Central memory CD8-positive, alpha-beta T cell (primary cell): ENCODE measurements around the gene MACROD2.
"Not testable (repeated sequence)": the region's sequence is repeated elsewhere in the genome, so short reads cannot be mapped to it uniquely, and the experiment has no call there.

Experiments used
- ATAC-seq: fragments of 150-1000 bp; cut with Tn5 transposase; replicated peaks from 2 replicates; pipeline ENCODE4 v1.10.0; 2022; ENCODE audit warnings: mild to moderate bottlenecking, moderate FRiP score, moderate number of reproducible peaks; ENCODE audit not compliant: poor library complexity, severe bottlenecking; ENCODE audit errors: extremely low read depth
- DNase-seq, 2 donors: peaks; one replicate each; pipeline ENCODE4 v3.0.0; 2021; ENCODE audit warnings: low spot score in 2 of 2
- H3K27ac Mint-ChIP-seq: one replicate; pipeline ENCODE4 v1.8.0; 2022; ENCODE audit warnings: low read depth, mild to moderate bottlenecking, moderate library complexity, mixed read lengths
- H3K27me3 Mint-ChIP-seq: one replicate; pipeline ENCODE4 v1.8.0; 2022; ENCODE audit warnings: mixed read lengths
- H3K36me3 Mint-ChIP-seq: one replicate; pipeline ENCODE4 v1.8.0; 2022; ENCODE audit warnings: mild to moderate bottlenecking, moderate library complexity, mixed read lengths; ENCODE audit not compliant: insufficient read depth
- H3K4me1 Mint-ChIP-seq: one replicate; pipeline ENCODE4 v1.8.0; 2022; ENCODE audit warnings: mixed read lengths
- H3K4me3 Mint-ChIP-seq: one replicate; pipeline ENCODE4 v1.8.0; 2022; ENCODE audit warnings: mild to moderate bottlenecking, moderate library complexity, mixed read lengths
- H3K9me3 Mint-ChIP-seq: one replicate; pipeline ENCODE4 v1.8.0; 2022; ENCODE audit warnings: mixed read lengths

The MACROD2 gene

DNA sequence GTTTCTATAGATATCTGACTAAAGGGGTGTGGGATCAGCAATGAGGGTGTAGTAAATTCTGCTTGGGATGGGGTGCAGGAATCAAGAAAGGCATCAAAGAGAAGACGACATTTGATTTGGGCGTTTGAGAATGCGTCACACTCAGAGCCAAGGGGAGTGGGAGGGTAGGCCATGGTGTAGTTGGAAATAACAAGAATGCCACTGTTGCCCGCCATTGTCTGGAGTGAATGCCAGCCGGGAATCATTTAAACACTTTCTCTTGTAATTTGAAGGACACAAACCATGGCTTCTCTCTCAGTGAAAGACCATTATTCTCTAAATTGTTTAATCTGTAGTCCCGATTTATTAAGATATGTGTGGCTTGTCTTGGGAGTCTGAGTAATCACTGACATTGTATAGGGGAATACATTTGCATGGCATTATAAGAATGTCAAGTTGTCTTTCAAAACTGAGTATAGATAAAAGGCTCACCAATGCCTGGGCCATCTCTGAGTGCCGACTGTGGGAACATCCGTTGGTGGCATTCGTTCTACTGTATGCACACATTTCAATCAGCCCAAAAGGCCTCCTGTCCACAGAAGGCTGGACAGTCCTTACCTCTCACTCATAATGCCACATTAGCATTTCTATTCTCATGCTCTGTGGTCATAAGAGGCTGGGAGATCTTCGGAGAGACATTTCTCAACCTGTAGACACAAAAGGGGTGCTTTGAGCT is 1800.1 kb downstream of the MACROD2 start:
- no peak for DNase-seq
- no peaks in the 10 kb centered on the region for H3K9me3 Mint-ChIP-seq

DNA sequence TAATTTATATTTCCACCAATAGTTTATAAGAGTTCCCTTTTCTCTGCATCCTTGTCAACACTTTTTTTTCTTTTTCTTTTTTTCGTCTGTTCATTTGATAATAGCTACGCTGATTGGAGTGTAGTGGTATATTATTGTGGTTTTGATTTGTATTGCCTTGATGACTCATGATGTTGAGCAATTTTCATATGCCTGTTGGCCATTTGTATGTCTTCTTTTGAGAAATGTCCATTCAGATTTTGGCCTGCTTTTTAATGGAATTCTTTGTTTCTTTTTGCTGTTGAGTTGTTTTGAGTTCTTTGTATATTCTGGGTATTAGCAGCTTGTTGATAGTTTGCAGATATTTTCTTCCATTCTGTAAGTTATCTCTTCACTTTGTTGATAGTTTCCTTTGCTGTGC is 1804.6 kb downstream of the MACROD2 start:
- no peak for ATAC-seq
- no peak for DNase-seq
- no peak overlapping the region for H3K4me3 Mint-ChIP-seq
- no peak overlapping the region for H3K27ac Mint-ChIP-seq
- no peaks in the 10 kb centered on the region for H3K4me1 Mint-ChIP-seq
- peaks cover 1% of the 10 kb centered on the region for H3K9me3 Mint-ChIP-seq
- no peaks in the 10 kb centered on the region for H3K36me3 Mint-ChIP-seq
- no peaks in the 10 kb centered on the region for H3K27me3 Mint-ChIP-seq

More for the DNA sequence above, 1800.1 kb downstream of the MACROD2 start:
- no peak overlapping the region for H3K27ac Mint-ChIP-seq
- no peaks in the 10 kb centered on the region for H3K27me3 Mint-ChIP-seq
- H3K36me3 Mint-ChIP-seq, result no peaks in the 10 kb centered on the region
- H3K4me3 Mint-ChIP-seq, result no peak overlapping the region
- no peak for ATAC-seq
- H3K4me1 Mint-ChIP-seq, result no peaks in the 10 kb centered on the region

DNA sequence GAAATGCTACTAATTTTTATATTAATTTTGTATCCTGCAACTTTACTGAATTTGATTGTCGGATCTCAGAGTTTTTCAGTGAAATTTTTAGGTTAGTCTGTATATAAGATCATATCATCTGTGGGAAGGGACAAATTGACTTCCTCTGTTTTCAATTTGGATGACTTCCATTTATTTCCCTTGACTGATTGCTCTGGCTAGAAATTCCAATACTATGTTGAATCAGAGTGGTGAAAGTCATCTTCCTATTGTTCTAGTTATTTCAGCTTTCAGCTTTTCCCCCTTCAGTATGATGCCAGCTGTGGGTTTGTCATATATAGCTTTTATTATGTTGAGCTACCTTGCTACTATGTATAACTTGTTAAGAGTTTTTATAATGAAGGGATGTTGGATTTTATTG is 1806.7 kb downstream of the MACROD2 start:
- Mint-ChIP-seq H3K27ac (no peak overlapping the region), H3K4me3 (no peak overlapping the region), H3K27me3 (no peaks in the 10 kb centered on the region), H3K36me3 (no peaks in the 10 kb centered on the region), H3K4me1 (no peaks in the 10 kb centered on the region), H3K9me3 (peaks cover 7% of the 10 kb centered on the region)
- ATAC-seq, result no peak
- DNase-seq, result no peak

DNA sequence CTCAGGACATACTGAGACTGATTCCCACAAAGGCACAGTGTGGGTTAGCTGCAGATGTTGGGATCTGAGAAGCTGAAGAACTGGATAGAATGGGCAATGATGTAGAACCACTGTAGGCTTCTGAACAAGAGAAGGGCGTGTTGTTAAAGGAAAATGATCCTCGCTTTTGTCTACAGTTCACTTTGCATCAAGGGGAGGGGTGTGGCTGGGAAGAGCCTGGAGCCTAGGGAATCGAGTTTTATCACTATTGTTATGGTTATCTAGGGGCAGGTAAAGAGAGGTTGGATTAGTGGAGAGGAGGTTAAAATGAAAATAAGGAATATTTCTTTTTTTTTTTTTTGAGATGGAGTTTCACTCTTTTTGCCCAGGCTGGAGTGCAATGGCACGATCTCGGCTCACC is 1809.8 kb downstream of the MACROD2 start:
- no peak overlapping the region for H3K27ac Mint-ChIP-seq
- peaks cover 1% of the 10 kb centered on the region for H3K36me3 Mint-ChIP-seq
- H3K27me3 Mint-ChIP-seq, result no peaks in the 10 kb centered on the region
- H3K4me3 Mint-ChIP-seq, result no peak overlapping the region
- H3K4me1 Mint-ChIP-seq, result no peaks in the 10 kb centered on the region
- peaks cover 12% of the 10 kb centered on the region for H3K9me3 Mint-ChIP-seq
- ATAC-seq, result no peak
- DNase-seq, result no peak

DNA sequence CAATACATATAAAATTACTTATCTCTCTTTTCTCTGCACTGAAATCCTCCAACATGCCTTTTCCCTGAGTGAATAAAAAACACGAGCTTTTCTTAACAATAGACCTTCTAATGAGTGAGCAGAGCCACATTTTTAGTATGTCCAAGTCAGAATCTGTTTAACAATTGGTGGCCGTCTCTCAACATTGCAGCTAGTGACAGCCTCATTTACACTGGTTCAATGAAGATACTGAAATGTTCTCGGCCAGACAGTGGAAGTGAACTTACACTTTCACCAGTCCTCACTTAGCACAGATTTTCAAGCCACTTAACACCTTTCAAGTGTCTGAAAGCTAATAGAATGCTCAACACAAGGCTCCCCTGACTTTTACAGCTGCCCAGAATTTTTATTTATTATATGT is 1810.8 kb downstream of the MACROD2 start:
- H3K27ac Mint-ChIP-seq, result no peak overlapping the region
- no peak for DNase-seq
- peaks cover 12% of the 10 kb centered on the region for H3K9me3 Mint-ChIP-seq
- H3K4me1 Mint-ChIP-seq, result no peaks in the 10 kb centered on the region
- no peaks in the 10 kb centered on the region for H3K27me3 Mint-ChIP-seq
- H3K4me3 Mint-ChIP-seq, result no peak overlapping the region
- H3K36me3 Mint-ChIP-seq, result peaks cover 1% of the 10 kb centered on the region
- no peak for ATAC-seq

DNA sequence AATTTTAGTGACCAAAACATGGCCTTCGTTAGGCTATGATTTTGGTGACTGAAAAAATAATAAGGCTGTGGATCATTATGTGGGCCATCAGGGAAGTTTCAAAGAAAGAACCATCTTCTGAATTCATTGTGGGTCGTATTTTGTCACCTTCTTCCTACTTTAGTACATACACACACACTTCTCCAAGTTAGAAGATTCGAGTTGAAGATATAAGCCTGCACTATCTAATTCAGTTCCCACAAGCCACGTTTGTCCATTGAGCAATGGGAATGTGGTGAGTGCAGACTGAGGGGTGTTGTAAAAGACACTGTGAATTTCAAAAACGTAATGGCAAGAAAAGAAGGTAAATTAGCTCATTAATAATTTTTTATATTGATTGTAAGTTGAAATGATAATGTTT is 1812.0 kb downstream of the MACROD2 start:
- no peaks in the 10 kb centered on the region for H3K27me3 Mint-ChIP-seq
- H3K9me3 Mint-ChIP-seq, result peaks cover 18% of the 10 kb centered on the region
- no peak for DNase-seq
- ATAC-seq, result no peak
- no peak overlapping the region for H3K4me3 Mint-ChIP-seq
- no peak overlapping the region for H3K27ac Mint-ChIP-seq
- no peaks in the 10 kb centered on the region for H3K4me1 Mint-ChIP-seq
- peaks cover 1% of the 10 kb centered on the region for H3K36me3 Mint-ChIP-seq

DNA sequence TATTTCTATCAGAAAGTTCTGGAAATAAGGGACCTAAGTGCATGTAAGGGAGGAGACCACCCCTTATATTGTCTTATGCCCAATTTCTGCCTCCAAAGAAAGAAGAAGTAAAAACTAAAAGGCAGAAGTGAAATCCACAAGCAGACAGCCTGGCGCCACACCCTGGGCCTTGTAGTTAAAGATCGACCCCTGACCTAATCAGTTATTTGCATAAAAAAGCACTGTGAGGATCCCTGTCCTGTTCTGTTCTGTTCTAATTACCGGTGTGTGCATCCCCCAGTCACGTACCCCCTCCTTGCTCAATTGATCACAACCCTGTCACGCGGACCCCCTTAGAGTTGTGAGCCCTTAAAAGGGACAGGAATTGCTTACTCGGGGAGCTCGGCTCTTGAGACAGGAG is 1812.5 kb downstream of the MACROD2 start:
- not testable (repeated sequence) for H3K27me3 Mint-ChIP-seq, H3K4me1 Mint-ChIP-seq, H3K36me3 Mint-ChIP-seq, H3K27ac Mint-ChIP-seq, ATAC-seq, DNase-seq, H3K4me3 Mint-ChIP-seq
- peaks cover 18% of the 10 kb centered on the region for H3K9me3 Mint-ChIP-seq

DNA sequence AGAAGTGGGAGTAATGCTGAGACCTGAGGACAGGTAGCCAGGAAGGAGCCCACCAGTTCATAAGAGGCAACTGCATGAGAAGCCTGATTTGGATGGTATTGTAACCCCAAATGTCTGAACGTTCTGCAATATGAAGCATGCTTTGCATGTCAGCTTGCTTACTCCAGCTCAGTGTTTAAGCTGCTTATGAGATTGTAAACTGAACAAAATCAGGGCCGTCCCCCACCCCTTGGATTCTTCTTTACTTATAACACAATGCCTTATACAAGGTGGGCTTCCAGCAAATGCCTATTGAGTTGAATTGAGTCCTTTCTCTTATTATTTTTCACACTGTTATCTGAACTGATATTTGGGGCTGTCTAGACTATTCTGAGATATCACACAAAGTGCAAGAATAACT is 1816.6 kb downstream of the MACROD2 start:
- Mint-ChIP-seq H3K4me1 (no peaks in the 10 kb centered on the region), H3K9me3 (peaks cover 22% of the 10 kb centered on the region), H3K4me3 (no peak overlapping the region), H3K27me3 (no peaks in the 10 kb centered on the region), H3K27ac (no peak overlapping the region), H3K36me3 (peaks cover 3% of the 10 kb centered on the region)
- no peak for DNase-seq
- no peak for ATAC-seq

DNA sequence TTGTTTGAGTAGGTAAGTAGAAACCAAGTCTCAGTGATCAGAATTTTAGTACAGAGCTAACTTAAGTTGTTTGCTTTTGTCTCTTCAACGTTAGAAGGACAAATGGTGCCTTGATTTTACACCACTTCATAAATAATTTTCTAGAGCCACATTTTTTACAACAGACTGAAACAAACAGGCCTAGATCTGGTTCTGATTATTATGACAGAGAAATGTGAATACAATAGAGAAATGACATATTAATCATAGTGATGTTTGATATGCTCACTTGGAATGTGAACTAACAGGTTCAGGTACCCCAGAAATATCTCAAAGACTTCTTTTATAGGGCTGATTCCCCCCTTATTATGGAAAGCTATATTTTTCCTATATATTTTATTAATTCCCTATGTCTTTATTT is 1817.4 kb downstream of the MACROD2 start:
- no peak for ATAC-seq
- DNase-seq, result no peak
- Mint-ChIP-seq H3K4me3 (no peak overlapping the region), H3K27me3 (no peaks in the 10 kb centered on the region), H3K36me3 (peaks cover 3% of the 10 kb centered on the region), H3K27ac (no peak overlapping the region), H3K4me1 (no peaks in the 10 kb centered on the region), H3K9me3 (peaks cover 22% of the 10 kb centered on the region)

DNA sequence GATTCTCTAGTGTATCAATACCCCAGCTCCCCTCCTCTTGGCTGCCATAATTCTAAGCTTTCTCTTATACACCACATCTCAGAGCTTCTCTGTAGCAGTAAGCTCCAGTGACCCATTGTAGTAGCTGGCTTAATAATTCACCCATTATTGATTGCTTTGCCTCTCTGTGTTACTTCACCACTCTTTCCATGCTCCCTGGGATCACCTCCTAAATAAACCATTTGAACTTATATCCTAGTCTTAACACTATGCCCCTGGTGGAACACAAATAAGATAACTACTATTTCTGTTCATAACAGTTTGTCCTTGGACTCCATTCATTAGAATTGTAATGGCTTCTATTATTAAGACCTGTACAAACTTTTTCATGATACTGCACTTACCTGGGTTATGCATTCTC is 1819.0 kb downstream of the MACROD2 start:
- ATAC-seq (no peak), DNase-seq (no peak)
- H3K4me3 Mint-ChIP-seq, result no peak overlapping the region
- no peaks in the 10 kb centered on the region for H3K4me1 Mint-ChIP-seq
- H3K27ac Mint-ChIP-seq, result no peak overlapping the region
- peaks cover 16% of the 10 kb centered on the region for H3K9me3 Mint-ChIP-seq
- H3K36me3 Mint-ChIP-seq, result peaks cover 2% of the 10 kb centered on the region
- no peaks in the 10 kb centered on the region for H3K27me3 Mint-ChIP-seq

DNA sequence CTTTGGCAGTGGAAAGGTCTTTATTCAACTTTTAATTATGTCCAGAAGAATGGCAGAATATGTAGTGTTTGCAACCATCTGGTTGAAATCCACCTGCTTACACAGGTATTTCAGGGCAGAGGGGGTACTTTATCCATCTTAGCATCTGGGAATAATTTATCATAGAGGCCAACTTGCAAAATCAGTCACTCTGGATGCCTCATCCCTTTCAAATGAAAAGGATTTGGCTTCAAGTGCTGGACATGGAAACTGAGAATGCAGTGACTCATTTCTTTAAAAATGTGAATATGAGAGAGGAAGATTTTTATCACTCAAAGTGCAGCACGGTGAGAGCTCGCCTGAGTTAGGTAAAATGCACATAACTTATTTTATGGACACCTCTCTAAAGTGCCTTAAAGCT is 1819.6 kb downstream of the MACROD2 start:
- no peak for ATAC-seq
- H3K4me1 Mint-ChIP-seq, result no peaks in the 10 kb centered on the region
- H3K36me3 Mint-ChIP-seq, result peaks cover 2% of the 10 kb centered on the region
- DNase-seq, result no peak
- no peak overlapping the region for H3K27ac Mint-ChIP-seq
- H3K27me3 Mint-ChIP-seq, result no peaks in the 10 kb centered on the region
- peaks cover 16% of the 10 kb centered on the region for H3K9me3 Mint-ChIP-seq
- no peak overlapping the region for H3K4me3 Mint-ChIP-seq

DNA sequence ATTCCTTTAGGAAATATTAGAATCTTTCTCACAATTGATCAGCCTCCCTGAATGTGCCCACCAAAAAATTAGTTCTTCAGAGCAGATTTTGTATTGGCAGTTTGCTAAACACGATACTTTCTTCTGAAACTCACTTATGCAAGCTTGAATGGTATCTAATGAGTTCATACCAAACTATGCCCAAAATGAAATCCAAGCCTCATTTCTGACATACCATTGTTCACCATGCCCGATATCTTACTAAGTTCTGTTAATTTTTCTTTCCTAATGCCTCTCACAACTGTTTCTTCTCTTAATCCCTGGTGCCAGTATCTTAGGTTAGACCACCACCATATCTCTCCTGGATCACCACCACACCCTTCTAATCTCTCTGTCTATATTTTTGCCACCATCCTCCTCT is 1822.0 kb downstream of the MACROD2 start:
- DNase-seq, result no peak
- peaks cover 11% of the 10 kb centered on the region for H3K9me3 Mint-ChIP-seq
- H3K27me3 Mint-ChIP-seq, result no peaks in the 10 kb centered on the region
- peaks cover 2% of the 10 kb centered on the region for H3K36me3 Mint-ChIP-seq
- no peak for ATAC-seq
- H3K4me1 Mint-ChIP-seq, result no peaks in the 10 kb centered on the region
- no peak overlapping the region for H3K27ac Mint-ChIP-seq
- no peak overlapping the region for H3K4me3 Mint-ChIP-seq

DNA sequence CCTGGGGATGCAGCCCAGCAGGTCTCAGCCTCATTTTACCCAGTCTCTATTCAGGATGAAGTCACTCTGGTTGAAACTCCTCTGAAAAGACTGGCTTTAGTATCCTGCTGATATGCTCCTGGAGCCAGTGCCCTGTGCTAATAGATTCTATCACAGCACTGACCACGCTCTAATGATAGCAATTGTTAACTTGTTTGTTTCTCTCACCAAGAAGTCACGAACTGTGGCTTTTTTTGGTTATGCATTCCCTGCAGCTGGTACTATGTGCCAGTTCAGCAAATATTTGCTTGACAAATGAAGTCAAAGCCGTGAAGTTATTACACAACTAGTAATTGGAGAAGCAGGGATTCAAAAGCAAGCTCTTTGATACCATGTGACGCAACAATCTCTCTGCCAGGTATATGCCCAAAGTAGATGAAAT is 1823.3 kb downstream of the MACROD2 start:
- H3K36me3 Mint-ChIP-seq, result peaks cover 2% of the 10 kb centered on the region
- peaks cover 11% of the 10 kb centered on the region for H3K9me3 Mint-ChIP-seq
- no peak for DNase-seq
- H3K27ac Mint-ChIP-seq, result no peak overlapping the region
- no peaks in the 10 kb centered on the region for H3K4me1 Mint-ChIP-seq
- H3K4me3 Mint-ChIP-seq, result no peak overlapping the region
- no peak for ATAC-seq
- no peaks in the 10 kb centered on the region for H3K27me3 Mint-ChIP-seq
